SK-N-SH (cell line): ENCODE measurements around the gene CEP152.
"Not testable (repeated sequence)": the region's sequence is repeated elsewhere in the genome, so short reads cannot be mapped to it uniquely, and the experiment has no call there.

ENCODE experiments used
- CTCF ChIP-seq: fragments of 200-600 bp; sonication (generic); IDR thresholded peaks from 2 replicates; pipeline ENCODE4 v1.6.1; 2017; ENCODE audit warnings: antibody characterized with exemption, mild to moderate bottlenecking, moderate library complexity
- EP300 ChIP-seq, 2 experiments: IDR thresholded peaks; 2 replicates each; pipeline versions ENCODE4 v1.4.0 to v1.6.1; 2012; ENCODE audit warnings: borderline replicate concordance in 1 of 2, low read depth in 1 of 2, low read length in 1 of 2
- FOXM1 ChIP-seq: IDR thresholded peaks from 2 replicates; pipeline ENCODE4 v1.4.0; 2012; ENCODE audit warnings: low read depth, mild to moderate bottlenecking
- GATA2 ChIP-seq: sonication (generic); formaldehyde crosslinking; IDR thresholded peaks from 2 replicates; pipeline ENCODE4 v1.5.0; 2020; ENCODE audit warnings: mild to moderate bottlenecking, missing genetic modification reagents
- REST ChIP-seq: IDR thresholded peaks from 2 replicates; pipeline ENCODE4 v1.6.1; 2012; ENCODE audit warnings: mild to moderate bottlenecking, low read depth, low read length, moderate library complexity
- RFX5 ChIP-seq: IDR thresholded peaks from 2 replicates; pipeline ENCODE4 v1.6.1; 2012; ENCODE audit warnings: mild to moderate bottlenecking, improper control_type of control experiment, low read length
- ZBTB33 ChIP-seq: IDR thresholded peaks from 2 replicates; pipeline ENCODE4 v1.4.0; 2012; ENCODE audit warnings: low read depth, borderline replicate concordance

- not testable (repeated sequence) for TF ChIP-seq ZBTB33; CTCF; GATA2 (CRISPR knock-in tag); FOXM1; REST; RFX5; EP300 (IDR thresholded peaks at IDR 0.05; ENCODE audit: borderline replicate concordance in 1 of 2, low read depth in 1 of 2, low read length in 1 of 2)
Measured at GRCh38 chr15:48790466-48791115, 20.3 kb downstream of the CEP152 start.
